Thoracic aorta (tissue), 2 donors: ENCODE results near the gene PGF. TPM values are rescaled to one million over a fixed set of nuclear protein-coding genes. Genes with fewer than 3 reads are reported as not detected.

Source experiments
- ATAC-seq: fragments of 150-250 bp; one replicate; pipeline ENCODE4 v1.8.0; 2017; ENCODE audit warnings: low read depth; ENCODE audit not compliant: insufficient number of reproducible peaks, low FRiP score
- DNase-seq: peaks from one replicate; pipeline ENCODE4 v3.0.0-alpha.2; 2020; ENCODE audit warnings: low spot score
- H3K27ac ChIP-seq, 2 donors: fragments of 200-600 bp; sonication (generic); 1 replicate in 1 of 2; 2 replicates in 1 of 2; pipeline ENCODE4 v1.5.1; 2016; ENCODE audit warnings: mild to moderate bottlenecking in 2 of 2, moderate library complexity in 2 of 2
- H3K27me3 ChIP-seq: fragments of 200-600 bp; sonication (generic); replicated peaks from 2 replicates; pipeline ENCODE4 v1.6.0; 2016; ENCODE audit warnings: mild to moderate bottlenecking; ENCODE audit not compliant: insufficient read depth
- H3K36me3 ChIP-seq: fragments of 200-600 bp; sonication (generic); one replicate; pipeline ENCODE4 v1.5.1; 2016
- H3K4me1 ChIP-seq, 2 donors: fragments of 200-600 bp; sonication (generic); 1 replicate in 1 of 2; 2 replicates in 1 of 2; pipeline versions ENCODE4 v1.5.1 to v1.6.0; 2016; ENCODE audit warnings: low read depth in 2 of 2, mild to moderate bottlenecking in 1 of 2; ENCODE audit not compliant: control insufficient read depth in 1 of 2
- H3K4me3 ChIP-seq: fragments of 200-600 bp; sonication (generic); 2 replicates; pipeline ENCODE4 v1.5.1; 2016; ENCODE audit warnings: mild to moderate bottlenecking
- H3K9me3 ChIP-seq: fragments of 200-600 bp; sonication (generic); 2 replicates; pipeline ENCODE4 v1.5.1; 2016
- total RNA-seq, 2 donors: library from RNA; depleted of rRNA; stranded (reverse); fragments of >200 nt; gene quantifications; one replicate each; pipeline versions ENCODE4 v1.1.0 to v1.2.3, GENCODE V29; 2016
- TF ChIP-seq, protein P1 (sequence below): fragments of 200-600 bp; sonication (generic); IDR thresholded peaks from one replicate; pipeline ENCODE4 v1.5.1; 2019; ENCODE audit warnings: antibody characterized with exemption

PGF gene
- total RNA-seq, 2 donors from 2014 or later: 34.4 to 75.3 TPM

GRCh38 chr14:74912111-74912510, 43.3 kb downstream of the PGF start:
- Histone ChIP-seq H3K4me1 (peaks cover 4 to 34% of the 10 kb centered on the region in 2 donors), H3K27me3 (no peaks in the 10 kb centered on the region), H3K36me3 (no peaks in the 10 kb centered on the region), H3K27ac (no peak overlapping the region), H3K4me3 (no peak overlapping the region), H3K9me3 (no peaks in the 10 kb centered on the region)
- no peak for ATAC-seq
- TF ChIP-seq, protein P1, sequence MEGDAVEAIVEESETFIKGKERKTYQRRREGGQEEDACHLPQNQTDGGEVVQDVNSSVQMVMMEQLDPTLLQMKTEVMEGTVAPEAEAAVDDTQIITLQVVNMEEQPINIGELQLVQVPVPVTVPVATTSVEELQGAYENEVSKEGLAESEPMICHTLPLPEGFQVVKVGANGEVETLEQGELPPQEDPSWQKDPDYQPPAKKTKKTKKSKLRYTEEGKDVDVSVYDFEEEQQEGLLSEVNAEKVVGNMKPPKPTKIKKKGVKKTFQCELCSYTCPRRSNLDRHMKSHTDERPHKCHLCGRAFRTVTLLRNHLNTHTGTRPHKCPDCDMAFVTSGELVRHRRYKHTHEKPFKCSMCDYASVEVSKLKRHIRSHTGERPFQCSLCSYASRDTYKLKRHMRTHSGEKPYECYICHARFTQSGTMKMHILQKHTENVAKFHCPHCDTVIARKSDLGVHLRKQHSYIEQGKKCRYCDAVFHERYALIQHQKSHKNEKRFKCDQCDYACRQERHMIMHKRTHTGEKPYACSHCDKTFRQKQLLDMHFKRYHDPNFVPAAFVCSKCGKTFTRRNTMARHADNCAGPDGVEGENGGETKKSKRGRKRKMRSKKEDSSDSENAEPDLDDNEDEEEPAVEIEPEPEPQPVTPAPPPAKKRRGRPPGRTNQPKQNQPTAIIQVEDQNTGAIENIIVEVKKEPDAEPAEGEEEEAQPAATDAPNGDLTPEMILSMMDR: no peak
- no peak for DNase-seq

- H3K27ac ChIP-seq: no peak overlapping the region
- TF ChIP-seq, protein P1: no peak
- peaks cover 4 to 32% of the 10 kb centered on the region in 2 donors for H3K4me1 ChIP-seq
- H3K27me3 ChIP-seq: no peaks in the 10 kb centered on the region
- no peak for ATAC-seq
- no peak for DNase-seq
- no peak overlapping the region for H3K4me3 ChIP-seq
- H3K36me3 ChIP-seq: no peaks in the 10 kb centered on the region
- H3K9me3 ChIP-seq: no peaks in the 10 kb centered on the region
Observed at GRCh38 chr14:74911704-74912103, 43.7 kb downstream of the PGF start.

GRCh38 chr14:74911221-74911620, 44.2 kb downstream of the PGF start:
- Histone ChIP-seq H3K27me3 (no peaks in the 10 kb centered on the region), H3K9me3 (no peaks in the 10 kb centered on the region), H3K4me3 (no peak overlapping the region), H3K4me1 (peaks cover 4 to 30% of the 10 kb centered on the region in 2 donors), H3K27ac (no peak overlapping the region), H3K36me3 (no peaks in the 10 kb centered on the region)
- TF ChIP-seq, protein P1: no peak
- DNase-seq: no peak
- ATAC-seq: no peak

GRCh38 chr14:74910556-74910955, 44.8 kb downstream of the PGF start:
- Histone ChIP-seq H3K9me3 (no peaks in the 10 kb centered on the region), H3K27ac (no peak overlapping the region), H3K4me1 (peaks cover 4 to 35% of the 10 kb centered on the region in 2 donors), H3K36me3 (no peaks in the 10 kb centered on the region), H3K27me3 (no peaks in the 10 kb centered on the region), H3K4me3 (no peak overlapping the region)
- ATAC-seq (no peak), DNase-seq (no peak)
- TF ChIP-seq, protein P1: no peak

GRCh38 chr14:74909911-74910310, 45.5 kb downstream of the PGF start:
- no peak overlapping the region for H3K4me3 ChIP-seq
- TF ChIP-seq, protein P1: no peak
- H3K9me3 ChIP-seq: no peaks in the 10 kb centered on the region
- ATAC-seq (no peak), DNase-seq (no peak)
- H3K36me3 ChIP-seq: no peaks in the 10 kb centered on the region
- peaks cover 4 to 35% of the 10 kb centered on the region in 2 donors for H3K4me1 ChIP-seq
- H3K27ac ChIP-seq: no peak overlapping the region
- no peaks in the 10 kb centered on the region for H3K27me3 ChIP-seq
